Endometrium (tissue), 2 donors: ENCODE data around the gene KCNF1.

ENCODE experiments used
- FAIRE-seq: peaks from 2 replicates; lab custom pipeline; 2012; peaks lifted over from hg19 to GRCh38; lab: Jason Lieb, UNC
- donor health status: control.
- donor health status: control.

Gene KCNF1

DNA sequence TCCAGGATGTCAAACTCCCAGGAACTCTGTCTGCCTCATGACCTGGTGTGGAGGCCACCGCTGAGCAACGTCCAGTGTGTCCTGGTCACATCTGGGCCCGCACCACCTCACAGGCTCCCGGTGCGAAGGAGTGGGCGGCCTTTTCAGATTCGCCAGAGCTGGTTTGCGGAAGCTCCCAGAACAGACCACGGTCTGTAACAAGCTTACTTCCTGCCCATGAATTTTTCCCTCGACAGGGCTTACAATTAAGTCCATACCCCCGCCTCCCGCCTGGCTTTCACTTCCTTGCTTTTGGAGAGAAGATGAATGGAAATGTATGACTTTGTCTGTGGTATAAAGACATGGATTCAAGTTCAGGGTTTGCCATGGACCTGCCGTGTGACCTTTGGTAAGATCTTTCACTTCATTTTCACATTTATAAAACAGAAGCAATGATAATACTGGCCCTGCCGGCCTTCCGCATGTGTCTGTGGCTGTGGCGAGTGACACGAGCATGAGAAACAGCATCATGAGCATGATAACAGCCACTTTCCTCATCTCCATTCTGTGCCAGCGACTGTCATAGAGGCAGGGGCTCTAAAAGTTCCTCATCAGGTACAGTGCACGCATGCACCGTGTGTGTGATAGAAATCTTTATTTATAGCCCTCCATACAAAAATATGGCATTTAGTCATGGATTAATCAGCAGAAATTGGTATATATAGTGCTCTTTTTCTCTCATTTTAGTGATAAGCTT, 31.0 kb upstream of the KCNF1 start:
- FAIRE-seq: no peak

- no peak for FAIRE-seq
Observed at GRCh38 chr2:10882568-10882967, 29.2 kb upstream of the KCNF1 start.

DNA sequence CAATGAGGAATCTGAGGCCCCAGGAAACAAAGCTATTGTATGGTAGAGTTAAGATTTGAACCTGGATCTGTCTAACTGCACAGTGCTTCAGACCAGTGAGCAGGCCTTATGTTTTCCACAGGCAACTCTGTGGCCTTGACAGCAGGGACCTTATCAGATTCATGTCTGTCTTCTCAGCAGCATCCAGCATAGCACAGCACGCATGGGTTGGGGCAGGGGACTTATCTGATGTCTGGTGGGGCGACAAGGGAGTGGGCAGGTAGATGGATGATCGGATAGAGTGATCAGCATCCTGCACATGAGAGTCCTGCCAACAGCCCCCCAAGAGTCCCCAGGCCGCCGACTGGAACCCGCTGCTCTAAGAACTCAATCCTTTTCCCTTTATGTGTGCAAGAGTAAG, 28.7 kb upstream of the KCNF1 start:
- FAIRE-seq: no peak

DNA sequence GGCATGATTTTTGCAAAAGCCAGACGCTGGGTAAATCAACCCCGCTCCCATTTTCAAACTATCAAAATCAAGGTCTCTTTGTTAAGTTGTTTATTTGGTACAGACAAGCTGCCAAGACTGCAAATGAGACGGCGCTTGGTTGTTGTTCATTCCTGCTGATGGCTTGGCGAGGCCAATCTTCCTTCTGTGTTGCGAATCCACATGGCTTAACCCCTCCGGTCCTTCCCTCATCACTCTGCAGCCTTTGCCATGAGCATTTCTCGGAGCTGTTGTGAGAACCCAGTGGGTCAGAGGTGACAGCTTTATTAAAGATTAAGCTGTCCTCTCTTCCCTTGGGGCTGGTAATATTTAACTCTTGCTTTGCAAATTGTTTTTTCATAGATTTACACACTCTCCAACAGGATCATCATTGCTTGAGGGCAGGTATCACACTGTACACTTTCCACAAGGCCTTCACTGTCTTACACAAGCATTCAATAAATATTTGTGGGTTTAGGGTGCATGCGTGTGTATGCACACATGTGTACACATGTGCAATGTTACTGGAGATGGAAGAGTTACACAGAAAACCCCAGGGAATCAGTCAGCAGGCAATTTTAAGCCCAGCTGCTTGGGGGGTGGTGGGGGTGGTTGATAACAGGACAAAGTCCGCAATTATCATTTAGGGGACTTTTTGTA, 27.8 kb upstream of the KCNF1 start:
- FAIRE-seq: no peak

DNA sequence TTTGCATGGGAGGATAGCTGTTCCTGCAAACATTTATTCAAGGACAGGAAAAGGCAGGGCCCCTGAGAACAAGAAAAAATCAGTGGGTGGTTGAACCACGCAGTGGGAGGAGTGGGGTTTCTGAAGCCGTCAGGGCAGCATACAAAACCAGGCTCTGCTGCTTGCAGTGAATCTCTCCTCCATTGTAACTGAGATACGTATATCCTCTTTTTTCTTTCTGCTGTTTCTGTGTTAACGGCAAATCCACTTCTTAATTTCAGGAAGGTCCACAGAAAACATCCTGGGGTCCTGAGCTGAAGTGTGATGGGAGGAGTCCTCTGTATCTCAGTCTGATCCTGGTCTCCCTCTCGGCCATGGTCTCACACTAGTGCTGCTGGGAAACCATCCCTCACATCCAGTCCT, 27.2 kb upstream of the KCNF1 start:
- no peak for FAIRE-seq

GRCh38 chr2:10885094-10885860, 26.5 kb upstream of the KCNF1 start:
- FAIRE-seq: no peak

- FAIRE-seq: no peak
Observed at GRCh38 chr2:10887476-10887875, 24.3 kb upstream of the KCNF1 start.

DNA sequence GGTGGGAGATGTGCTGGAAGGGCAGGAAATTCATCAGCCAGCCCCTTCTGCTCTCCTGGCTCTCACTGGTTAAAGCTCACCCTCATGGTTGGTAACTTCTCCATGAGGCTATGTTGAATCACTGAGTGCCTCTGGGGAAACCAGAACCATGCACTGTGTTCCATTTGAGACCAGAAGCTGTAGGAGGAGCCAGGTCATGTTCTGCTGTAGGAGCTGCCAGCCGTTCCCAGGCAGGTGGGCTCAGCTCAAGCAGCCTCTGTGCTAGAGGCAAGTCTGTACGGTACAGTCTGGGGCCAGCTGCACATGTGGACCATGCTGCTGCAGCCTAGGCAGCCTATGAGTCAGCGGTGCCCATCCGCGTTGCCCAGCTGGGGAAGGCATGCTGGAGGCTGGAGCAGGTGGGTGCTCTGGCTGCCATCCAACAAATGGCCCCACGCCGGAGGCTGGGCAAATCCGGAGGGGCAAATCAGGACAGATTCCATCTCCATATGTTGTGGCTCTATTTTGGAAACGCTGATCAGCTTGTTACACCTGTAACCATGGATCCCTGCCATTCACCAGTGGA, 22.0 kb upstream of the KCNF1 start:
- FAIRE-seq: no peak

DNA sequence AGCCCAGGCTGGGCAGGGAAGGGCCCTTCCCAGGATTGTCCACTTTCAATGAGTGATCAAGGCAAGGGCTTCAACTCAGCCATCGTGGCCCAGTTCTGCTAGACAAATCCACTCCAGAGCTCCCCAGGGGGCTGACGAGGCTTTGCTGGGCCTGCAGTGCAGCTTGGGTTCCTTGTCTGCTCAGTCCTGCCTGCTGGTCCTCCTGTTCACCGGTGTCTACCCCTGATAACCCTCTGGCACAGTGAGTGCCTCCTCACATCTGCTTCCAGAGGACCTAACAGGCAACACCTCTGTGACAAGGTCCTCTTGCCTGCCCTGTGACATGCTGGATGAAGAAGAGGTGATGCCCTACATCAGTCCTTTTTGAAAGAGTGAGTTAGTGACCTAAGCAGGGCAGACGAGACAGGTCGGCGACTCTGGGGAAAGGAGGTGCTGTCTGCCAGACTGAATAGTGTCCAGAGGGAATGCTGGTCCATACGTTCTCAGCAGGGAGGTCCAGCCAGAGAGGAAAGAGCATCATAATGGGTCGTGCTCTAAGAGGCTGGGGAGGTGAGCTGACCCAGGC, 20.9 kb upstream of the KCNF1 start:
- no peak for FAIRE-seq

- no peak for FAIRE-seq
Observed at GRCh38 chr2:10891390-10891789, 20.3 kb upstream of the KCNF1 start.

GRCh38 chr2:10891848-10892247, 19.9 kb upstream of the KCNF1 start:
- FAIRE-seq: no peak

DNA sequence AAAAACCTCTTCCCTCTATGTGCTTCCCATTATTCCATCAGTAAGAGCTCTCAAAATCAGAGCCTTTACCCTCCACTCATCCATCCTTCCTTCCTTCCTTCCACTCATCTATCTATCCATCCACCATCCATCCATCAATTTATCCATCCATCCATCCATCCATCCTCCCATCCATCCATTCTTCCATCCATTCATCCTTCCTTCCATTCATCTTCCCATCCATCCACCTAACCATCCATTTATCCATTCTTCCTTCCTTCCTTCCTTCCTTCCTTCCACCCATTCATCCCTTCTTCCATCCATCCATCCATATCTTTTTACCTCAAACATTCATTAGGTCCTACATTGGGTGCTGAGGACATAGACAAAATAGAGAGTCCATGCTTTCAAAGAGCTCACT, 19.4 kb upstream of the KCNF1 start:
- no peak for FAIRE-seq

- FAIRE-seq: no peak
Observed at GRCh38 chr2:10892796-10893350, 18.9 kb upstream of the KCNF1 start.

GRCh38 chr2:10894264-10894935, 17.3 kb upstream of the KCNF1 start:
- no peak for FAIRE-seq

GRCh38 chr2:10895231-10895630, 16.5 kb upstream of the KCNF1 start:
- no peak for FAIRE-seq

DNA sequence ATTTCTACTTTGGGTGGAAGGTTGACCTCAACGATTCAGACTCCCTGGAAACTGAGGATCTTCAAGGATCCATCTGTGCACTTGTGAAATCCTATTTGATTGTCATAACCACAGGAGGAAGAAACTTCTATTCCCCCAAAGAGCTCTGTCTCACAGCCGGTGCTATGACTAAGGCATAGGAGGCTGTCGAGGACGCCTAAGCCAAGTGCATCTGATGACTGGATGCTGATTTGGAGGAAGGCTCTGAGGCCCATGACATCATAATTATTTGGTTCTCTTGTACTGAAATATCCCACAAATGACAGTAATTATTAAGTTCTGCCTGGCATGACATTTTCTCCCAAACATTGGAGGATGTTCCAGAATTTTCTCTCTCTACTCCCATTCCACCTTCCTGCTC, 13.8 kb upstream of the KCNF1 start:
- FAIRE-seq: no peak

DNA sequence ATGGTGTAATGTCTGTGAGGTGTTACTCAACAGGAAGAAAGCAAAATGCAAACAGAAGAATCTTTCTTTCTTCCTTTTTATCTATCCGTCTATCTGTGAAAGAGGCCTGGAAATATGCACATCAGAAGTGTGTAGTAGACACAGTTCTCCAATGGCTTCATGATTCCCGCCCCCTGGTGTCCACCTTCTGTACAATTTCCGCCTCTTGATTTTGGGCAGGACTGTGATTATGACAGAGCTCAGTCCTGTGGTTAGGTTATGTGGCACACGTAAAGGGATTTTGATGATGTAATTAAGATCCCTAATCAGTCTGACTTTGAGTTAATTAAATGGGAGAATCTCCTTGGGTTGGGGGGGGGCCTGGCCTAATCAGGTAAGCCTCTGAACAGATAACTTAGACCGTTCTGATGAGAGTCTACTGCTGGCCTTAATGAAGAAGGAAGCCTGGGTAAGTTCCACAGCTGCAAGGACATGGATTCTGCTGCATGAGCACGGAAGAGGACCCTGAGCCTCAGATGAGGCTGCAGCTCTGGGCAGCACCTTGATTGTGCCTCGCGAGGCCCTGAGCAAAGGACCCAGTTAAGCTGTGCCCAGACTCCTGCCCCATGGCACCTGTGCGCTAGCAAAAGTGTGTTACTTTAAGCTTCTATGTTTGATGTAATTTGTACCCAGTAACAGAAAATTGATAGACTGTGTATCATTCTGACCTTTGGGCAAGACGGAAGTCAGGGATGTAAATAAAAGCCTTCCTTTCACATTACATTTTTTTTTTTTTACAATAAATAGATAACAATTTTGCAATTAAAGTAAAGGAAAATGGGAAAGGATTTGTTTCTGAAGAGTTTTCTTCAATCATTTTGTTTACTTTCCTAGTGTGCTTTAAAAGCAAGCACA, 11.3 kb upstream of the KCNF1 start:
- no peak for FAIRE-seq

GRCh38 chr2:10901160-10901939, 10.4 kb upstream of the KCNF1 start:
- no peak for FAIRE-seq

- FAIRE-seq: no peak
Observed at GRCh38 chr2:10903861-10904210, 7.9 kb upstream of the KCNF1 start.

- FAIRE-seq: no peak
Observed at GRCh38 chr2:10904455-10904854, 7.3 kb upstream of the KCNF1 start.
